OCI-LY3 (cell line): ENCODE data around the gene KATNAL2.

Source experiments
- EZH2phosphoT487 ChIP-seq: fragments of 200-600 bp; shearing (Covaris generic); IDR thresholded peaks from 2 replicates; pipeline ENCODE4 v1.6.1; 2018; ENCODE audit warnings: antibody characterized with exemption, mixed run types, low read depth
- TF ChIP-seq, protein P1 (sequence below): fragments of 200-600, 300-600 bp; sonication (generic); IDR thresholded peaks from 2 replicates; pipeline ENCODE4 v1.5.1; 2014; ENCODE audit warnings: antibody characterized with exemption, low read length, low read depth

DNA sequence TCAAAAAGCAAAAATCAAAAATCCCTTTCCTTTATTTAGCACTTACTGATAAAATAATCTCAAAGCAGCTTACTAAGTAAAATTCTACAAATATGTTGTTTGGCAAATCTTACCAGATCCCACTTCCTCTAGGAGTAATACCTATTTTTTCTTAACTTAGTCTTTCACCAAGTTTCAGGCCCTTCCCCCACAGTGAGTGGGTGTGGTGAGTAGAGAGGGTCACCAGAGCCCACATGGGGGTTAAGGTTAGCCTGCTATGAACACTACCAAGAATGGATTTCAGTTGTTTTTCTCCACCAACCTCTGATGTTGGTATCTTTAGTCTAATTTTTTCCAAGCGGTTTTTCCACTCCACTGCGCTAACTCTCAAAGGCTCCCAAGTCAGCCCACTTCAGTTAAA, 23.3 kb upstream of the KATNAL2 start:
- TF ChIP-seq, protein P1, sequence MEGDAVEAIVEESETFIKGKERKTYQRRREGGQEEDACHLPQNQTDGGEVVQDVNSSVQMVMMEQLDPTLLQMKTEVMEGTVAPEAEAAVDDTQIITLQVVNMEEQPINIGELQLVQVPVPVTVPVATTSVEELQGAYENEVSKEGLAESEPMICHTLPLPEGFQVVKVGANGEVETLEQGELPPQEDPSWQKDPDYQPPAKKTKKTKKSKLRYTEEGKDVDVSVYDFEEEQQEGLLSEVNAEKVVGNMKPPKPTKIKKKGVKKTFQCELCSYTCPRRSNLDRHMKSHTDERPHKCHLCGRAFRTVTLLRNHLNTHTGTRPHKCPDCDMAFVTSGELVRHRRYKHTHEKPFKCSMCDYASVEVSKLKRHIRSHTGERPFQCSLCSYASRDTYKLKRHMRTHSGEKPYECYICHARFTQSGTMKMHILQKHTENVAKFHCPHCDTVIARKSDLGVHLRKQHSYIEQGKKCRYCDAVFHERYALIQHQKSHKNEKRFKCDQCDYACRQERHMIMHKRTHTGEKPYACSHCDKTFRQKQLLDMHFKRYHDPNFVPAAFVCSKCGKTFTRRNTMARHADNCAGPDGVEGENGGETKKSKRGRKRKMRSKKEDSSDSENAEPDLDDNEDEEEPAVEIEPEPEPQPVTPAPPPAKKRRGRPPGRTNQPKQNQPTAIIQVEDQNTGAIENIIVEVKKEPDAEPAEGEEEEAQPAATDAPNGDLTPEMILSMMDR = no peak
- no peak for TF ChIP-seq EZH2phosphoT487
